GM12875 (cell line): ENCODE measurements around the gene TNK1.

Source experiments
- H3K4me3 ChIP-seq: one replicate; pipeline ENCODE4 v1.5.1; 2011; ENCODE audit warnings: low read depth, low read length, control low read depth
- CTCF ChIP-seq: IDR thresholded peaks from 2 replicates; pipeline ENCODE4 v1.5.1; 2011; ENCODE audit warnings: low read depth, mild to moderate bottlenecking, control low read depth, inconsistent platforms, low read length, moderate library complexity, borderline replicate concordance; ENCODE audit not compliant: insufficient read depth

The TNK1 gene

GRCh38 chr17:7384489-7385081 is 3.7 kb downstream of the TNK1 start:
- peak overlapping the region; percentile 56 for H3K4me3 ChIP-seq
- TF ChIP-seq CTCF = no peak

GRCh38 chr17:7388856-7389255 is 8.0 kb downstream of the TNK1 start:
- no peak for TF ChIP-seq CTCF
- no peak overlapping the region for H3K4me3 ChIP-seq

- TF ChIP-seq CTCF = no peak
- no peak overlapping the region for H3K4me3 ChIP-seq
Measured at GRCh38 chr17:7389924-7390910, 9.3 kb downstream of the TNK1 start.

- H3K4me3 ChIP-seq = no peak overlapping the region
- TF ChIP-seq CTCF = no peak
Measured at GRCh38 chr17:7391307-7391706, 10.4 kb downstream of the TNK1 start.

GRCh38 chr17:7392696-7393612 is 12.1 kb downstream of the TNK1 start:
- peak overlapping the region; percentile 92 for H3K4me3 ChIP-seq
- TF ChIP-seq CTCF = no peak

GRCh38 chr17:7393613-7394451 is 12.9 kb downstream of the TNK1 start:
- peak overlapping the region; percentile 92 for H3K4me3 ChIP-seq
- peak; percentile 17; the same call in 1 of the 2 replicates for TF ChIP-seq CTCF
